UCSD-AML1 (cell line): ENCODE measurements around the gene PODXL.
A peak's percentile ranks its signal among the peaks of the same experiment; 100 is the strongest.
"Not testable (repeated sequence)": the region's sequence is repeated elsewhere in the genome, so short reads cannot be mapped to it uniquely, and the experiment has no call there.

Experiments
- DNase-seq: peaks from one replicate; lab custom pipeline; 2025; ENCODE audit not compliant: unreplicated experiment; lab: John Stamatoyannopoulos, UW

Gene PODXL

DNA sequence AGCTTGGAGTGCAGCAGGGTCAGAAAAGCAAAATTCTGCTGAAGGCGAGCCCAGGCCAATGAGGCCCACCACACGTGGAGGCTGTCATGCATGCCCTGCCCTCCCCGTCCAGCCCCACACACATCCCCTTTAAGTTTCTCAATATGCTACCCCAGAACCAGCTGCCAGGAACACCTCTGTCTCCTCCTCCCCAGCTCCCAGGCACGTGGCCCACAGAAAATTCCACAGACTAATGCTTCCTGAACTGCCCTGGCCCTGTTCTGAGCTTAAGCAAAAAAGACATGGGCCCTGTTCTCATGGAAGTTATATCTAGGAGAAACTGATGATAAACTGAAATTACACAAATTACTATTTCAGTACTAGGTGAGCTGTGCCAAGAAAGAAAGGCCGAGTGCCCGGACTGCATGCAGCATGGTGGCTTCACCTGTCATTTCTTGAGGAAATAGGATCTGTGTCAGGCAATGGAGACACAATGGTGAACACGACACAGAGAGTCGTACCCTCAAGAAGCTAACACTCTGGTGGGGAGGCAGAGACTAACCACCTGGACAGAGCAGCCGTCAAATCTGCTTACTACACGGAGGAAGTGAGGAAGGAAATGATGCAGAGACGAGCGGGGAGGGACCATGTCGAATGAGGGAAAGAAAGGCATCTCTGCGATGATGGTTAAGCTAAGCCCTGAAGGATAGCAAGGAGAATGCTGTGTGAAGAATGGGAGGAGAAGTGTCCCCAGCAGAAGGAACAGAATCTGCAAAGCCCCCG lies 44.5 kb downstream of the PODXL start:
- no peak for DNase-seq

DNA sequence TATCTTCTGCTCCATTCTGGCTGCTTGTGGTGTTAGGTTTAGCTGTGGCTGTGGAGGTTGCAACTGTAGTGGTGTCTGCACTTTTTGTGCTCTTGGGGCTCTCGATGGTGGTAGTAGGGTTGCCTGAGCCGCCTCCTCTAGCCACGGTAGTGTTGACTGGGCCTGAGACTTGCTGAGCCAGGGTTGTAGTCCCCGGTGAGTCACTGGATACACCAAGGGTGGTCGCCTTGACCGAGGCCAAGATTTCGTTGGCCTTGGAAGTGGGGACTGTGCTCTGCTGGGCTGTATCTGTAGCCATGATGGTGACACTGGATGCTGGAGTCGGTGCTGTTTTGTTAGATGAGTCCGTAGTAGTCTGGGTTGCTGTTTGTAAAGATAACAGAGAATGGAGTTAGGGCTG lies 45.4 kb downstream of the PODXL start:
- DNase-seq = no peak

- no peak for DNase-seq
Measured at GRCh38 chr7:131509781-131510180, 46.6 kb downstream of the PODXL start.

GRCh38 chr7:131508754-131509486 lies 47.5 kb downstream of the PODXL start:
- DNase-seq = no peak

DNA sequence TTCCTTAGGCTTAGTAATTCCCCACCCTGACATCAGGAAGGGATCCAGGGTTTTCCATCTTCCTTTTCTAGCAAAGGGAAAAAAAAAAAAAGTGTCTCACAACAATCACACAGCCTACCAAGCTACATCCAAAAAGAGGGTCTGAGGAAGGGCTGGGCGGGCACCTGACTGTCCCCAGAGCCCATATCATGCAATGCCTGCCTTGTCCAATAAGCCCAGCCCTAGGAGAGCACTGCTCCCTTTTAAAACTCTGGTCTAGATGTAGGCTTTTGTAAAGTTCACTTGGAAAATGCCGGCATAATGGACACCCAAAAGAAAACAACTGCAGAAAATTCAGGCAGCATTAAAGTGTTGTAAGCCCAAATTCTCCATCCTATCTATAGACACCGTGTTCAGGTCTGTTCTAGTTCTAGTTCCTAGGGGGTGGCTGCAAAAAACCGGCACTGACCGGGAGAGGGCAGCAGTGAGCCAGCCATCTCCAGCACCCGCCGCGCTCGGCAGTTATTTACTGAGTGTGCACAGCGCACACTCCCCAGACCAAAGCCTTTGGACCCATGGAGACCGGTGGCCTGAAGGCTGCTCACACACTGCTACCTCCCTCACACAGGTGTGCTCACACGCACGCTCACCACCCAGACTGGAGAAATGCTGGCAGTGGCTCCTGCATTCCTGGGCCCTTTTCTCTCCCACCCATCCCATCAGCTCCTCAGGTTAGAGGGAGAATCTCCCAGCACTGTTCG lies 48.7 kb downstream of the PODXL start:
- DNase-seq = peak; percentile 52

GRCh38 chr7:131506597-131506996 lies 49.8 kb downstream of the PODXL start:
- DNase-seq = no peak

- DNase-seq = no peak
Measured at GRCh38 chr7:131505636-131506557, 50.5 kb downstream of the PODXL start.

- not testable (repeated sequence) for DNase-seq
Measured at GRCh38 chr7:131505037-131505620, 51.3 kb downstream of the PODXL start.

DNA sequence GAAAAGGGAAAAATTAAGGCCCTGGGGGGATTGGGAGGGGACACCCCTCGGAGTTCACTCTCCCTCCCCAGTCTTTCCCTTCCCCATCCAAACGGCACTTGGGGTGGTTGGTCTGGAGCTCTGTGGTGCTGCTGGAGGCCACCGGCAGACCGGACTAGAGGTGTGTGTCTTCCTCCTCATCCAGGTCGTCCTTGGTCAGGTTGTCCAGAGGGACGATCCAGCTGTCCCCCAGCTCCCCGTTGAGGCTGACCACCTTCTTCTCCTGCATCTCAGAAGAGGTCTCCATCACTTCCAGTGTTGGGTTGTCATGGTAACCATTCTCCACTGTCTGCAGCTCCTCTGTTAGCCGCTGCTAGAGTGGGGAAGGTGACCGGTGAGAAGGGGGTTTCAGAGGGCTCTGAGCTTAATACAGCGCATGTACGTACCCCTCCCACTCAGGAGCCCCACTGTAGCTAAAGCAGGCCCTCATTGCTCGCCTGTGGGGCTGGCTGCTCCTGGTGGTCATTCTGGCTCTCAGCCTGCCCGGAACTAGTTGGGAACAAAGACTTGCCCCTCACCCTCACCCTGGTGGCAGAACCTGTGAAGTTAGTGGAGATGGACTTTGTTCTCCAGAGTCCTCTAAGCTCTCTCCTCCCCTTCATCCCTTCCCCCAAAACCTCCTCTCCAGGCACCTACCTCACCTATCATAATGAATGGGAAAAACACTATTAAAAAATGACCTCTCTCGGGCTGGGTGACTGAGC lies 52.1 kb downstream of the PODXL start:
- DNase-seq = no peak

DNA sequence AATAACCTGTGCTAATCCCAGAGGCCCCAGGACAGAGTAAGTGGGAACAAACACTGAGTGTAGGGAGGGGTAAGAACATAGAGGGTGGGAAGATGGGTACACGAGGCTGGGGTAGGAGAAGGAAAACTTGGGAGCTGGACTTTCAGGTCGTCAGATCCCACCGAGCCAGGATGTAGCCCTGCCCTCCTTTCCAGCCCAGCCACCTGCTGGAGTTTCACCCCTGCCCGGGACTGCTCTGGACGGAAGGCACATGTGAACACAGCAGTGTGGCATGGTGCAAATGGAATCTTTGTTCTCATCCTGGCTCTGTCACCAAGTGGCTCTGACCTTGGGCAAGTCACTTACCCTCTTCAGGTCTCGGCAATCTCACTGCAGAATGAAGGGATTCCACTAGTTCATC lies 52.8 kb downstream of the PODXL start:
- DNase-seq = no peak

DNA sequence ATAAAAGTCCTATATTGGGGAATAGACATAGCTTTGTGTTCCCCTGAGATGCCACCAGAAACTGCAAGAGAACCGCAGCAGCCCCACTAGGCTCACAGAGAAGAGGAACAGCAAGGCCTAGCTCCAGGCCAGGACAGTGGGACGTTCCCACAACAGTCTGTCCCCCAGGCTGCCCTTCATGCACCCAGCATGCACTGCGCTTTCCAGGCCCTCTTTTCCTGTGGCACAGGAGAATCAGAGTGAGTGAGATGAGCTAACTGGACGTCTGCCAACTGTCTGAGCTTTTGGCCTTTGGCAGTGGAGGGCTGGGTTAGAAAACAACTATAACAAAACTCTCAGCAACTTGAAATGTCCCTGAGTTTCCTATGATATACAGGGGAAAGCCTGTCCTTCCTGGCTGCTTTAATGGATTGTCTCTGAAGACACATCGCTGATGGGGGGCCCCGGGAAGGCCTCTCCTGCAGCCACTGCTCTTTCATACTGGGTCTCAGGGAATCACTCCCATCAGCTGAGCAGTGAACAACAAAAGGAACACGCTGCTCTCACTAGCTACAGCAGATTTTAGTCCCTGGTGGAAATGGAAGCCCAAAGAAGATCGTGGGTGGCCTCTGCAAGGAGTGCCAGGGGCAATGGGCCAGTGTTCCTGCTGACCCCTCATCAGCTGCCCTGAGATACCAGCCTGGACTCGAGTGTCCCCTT lies 53.5 kb downstream of the PODXL start:
- no peak for DNase-seq

DNA sequence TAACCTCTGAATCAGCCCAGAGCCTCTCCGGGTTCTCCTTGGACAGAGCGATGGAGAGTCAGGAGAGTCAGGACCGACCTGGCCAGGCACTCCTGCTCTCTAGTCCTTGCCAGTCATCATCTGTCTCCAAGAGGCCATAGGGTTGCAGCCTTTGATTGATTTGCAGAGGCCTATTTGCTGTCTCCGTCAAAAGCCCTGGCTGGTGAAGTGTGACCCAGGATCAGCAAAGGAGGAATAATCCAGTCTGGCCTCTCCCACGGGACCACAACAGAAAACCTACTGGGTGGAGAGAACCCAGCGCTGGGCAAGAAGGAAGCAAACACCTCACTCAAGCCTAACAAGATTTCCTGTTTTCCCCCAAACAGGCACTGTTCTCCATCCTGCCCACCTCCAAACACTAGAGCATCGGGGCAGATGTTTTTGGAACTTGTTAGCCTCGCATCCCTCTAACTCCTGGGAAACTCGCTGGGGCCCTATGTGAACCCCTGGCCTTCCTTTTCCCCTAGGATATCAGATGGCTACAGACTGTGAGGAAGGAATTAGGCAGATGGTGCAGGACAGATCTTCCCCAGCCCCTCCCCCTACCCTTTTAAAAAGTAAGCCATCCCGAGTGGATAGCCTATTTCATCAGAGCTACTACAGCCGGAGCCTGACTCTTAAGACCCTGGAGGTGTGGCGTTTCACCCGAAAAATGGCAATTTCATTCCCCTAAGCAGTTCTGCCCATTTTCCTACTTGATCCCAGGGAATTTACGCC lies 54.3 kb downstream of the PODXL start:
- no peak for DNase-seq

GRCh38 chr7:131501422-131501821 lies 55.0 kb downstream of the PODXL start:
- no peak for DNase-seq

- DNase-seq = no peak
Measured at GRCh38 chr7:131500357-131500756, 56.1 kb downstream of the PODXL start.

DNA sequence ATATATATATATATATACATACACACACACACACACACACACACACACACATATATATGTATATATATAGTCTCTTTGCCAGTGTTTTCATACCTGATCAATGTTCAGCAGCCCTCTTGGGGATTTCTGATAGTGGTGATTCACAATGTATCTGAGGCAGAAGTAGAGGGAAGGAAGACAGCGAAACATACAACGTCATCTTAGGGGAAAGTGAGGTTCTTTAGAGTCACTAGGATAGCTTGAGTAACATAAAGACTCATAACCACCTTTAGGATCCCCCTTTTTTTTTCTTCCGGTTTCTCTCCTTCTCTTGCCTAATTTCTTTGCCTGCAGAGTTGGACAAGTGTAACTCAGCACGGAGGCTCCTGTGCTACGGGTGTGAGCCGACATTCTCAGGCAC lies 56.6 kb downstream of the PODXL start:
- DNase-seq = no peak

GRCh38 chr7:131498237-131498885 lies 58.1 kb downstream of the PODXL start:
- no peak for DNase-seq

DNA sequence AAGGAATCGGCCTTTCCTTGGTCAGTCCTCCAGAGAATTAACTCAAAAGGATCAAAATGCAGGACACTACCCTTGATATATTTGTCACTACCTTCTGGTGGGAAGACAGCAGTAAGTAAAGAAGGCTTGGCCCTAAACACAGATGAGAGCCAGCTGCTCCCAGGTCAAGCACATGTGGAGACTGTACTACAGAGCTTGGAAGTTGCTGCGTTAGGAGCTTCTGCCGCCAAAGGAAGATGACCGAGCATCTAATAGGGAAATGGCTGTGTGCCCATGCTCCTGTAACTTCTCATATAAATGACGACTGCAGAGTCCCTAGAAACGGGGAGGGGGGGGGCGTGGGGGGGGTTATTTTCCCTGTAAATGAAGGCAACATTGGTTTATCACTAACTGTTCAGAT lies 59.0 kb downstream of the PODXL start:
- no peak for DNase-seq
